Cardiac septum (tissue), 1 donor: ENCODE results near the gene SLC25A27. TPM values are rescaled to one million over a fixed set of nuclear protein-coding genes. Genes with fewer than 3 reads are reported as not detected.
"Not testable (repeated sequence)": the region's sequence is repeated elsewhere in the genome, so short reads cannot be mapped to it uniquely, and the experiment has no call there.

Experiments
- DNase-seq: peaks from one replicate; pipeline ENCODE4 v3.0.0-alpha.2; 2020; ENCODE audit warnings: low spot score
- intact Hi-C: fragments of 100-400 bp; cut with DNase I; formaldehyde crosslinking; loops from one replicate; pipeline ENCODE4 v1.14.0; 2022
- total RNA-seq: library from RNA; stranded (reverse); fragmentation: NEBNext Ultra II Directional; extraction: Animal tissue kit (Norgen Biotek cat#: 25700); gene quantifications from one replicate; pipeline ENCODE4 v1.2.1, GENCODE V29; 2021
- donor health status: DM: no; HTN: no; CAD: no.

Gene SLC25A27
- total RNA-seq, 1 donor from 2014 or later, result 25.6 TPM

- DNase-seq, intact Hi-C loops: not testable (repeated sequence)
Observed at GRCh38 chr6:46648108-46648507, 4.7 kb upstream of the SLC25A27 start.

- intact Hi-C loops, result no loop called here
- DNase-seq, result no peak
Observed at GRCh38 chr6:46648869-46649492, 3.8 kb upstream of the SLC25A27 start.

- intact Hi-C loops, result no loop called here
- DNase-seq, result no peak
Observed at GRCh38 chr6:46651006-46651405, 1.8 kb upstream of the SLC25A27 start.

GRCh38 chr6:46651816-46652215 lies 959 bp upstream of the SLC25A27 start:
- no peak for DNase-seq

GRCh38 chr6:46652232-46652602 lies 558 bp upstream of the SLC25A27 start:
- intact Hi-C loops, result no loop called here
- no peak for DNase-seq

More at GRCh38 chr6:46651816-46652215, 959 bp upstream of the SLC25A27 start:
- intact Hi-C loops, result no loop called here

- no peak for DNase-seq
- intact Hi-C loops, result no loop called here
Observed at GRCh38 chr6:46653439-46654195, 842 bp downstream of the SLC25A27 start.

GRCh38 chr6:46655803-46656202 lies 3.0 kb downstream of the SLC25A27 start:
- intact Hi-C loops, result no loop called here
- no peak for DNase-seq

GRCh38 chr6:46657642-46658041 lies 4.9 kb downstream of the SLC25A27 start:
- intact Hi-C loops, result no loop called here
- DNase-seq, result no peak

GRCh38 chr6:46661483-46661882 lies 8.7 kb downstream of the SLC25A27 start:
- no peak for DNase-seq
- intact Hi-C loops, result no loop called here

GRCh38 chr6:46667377-46667776 lies 14.6 kb downstream of the SLC25A27 start:
- intact Hi-C loops, result no loop called here

GRCh38 chr6:46674410-46674809 lies 21.6 kb downstream of the SLC25A27 start:
- DNase-seq, result no peak
- intact Hi-C loops, result no loop called here

More at GRCh38 chr6:46667377-46667776, 14.6 kb downstream of the SLC25A27 start:
- DNase-seq, result no peak

GRCh38 chr6:46676604-46677313 lies 24.0 kb downstream of the SLC25A27 start:
- DNase-seq, result no peak
- intact Hi-C loops, result no loop called here

GRCh38 chr6:46677314-46677654 lies 24.5 kb downstream of the SLC25A27 start:
- intact Hi-C loops, result no loop called here
- DNase-seq, result no peak

GRCh38 chr6:46684771-46685170 lies 32.0 kb downstream of the SLC25A27 start:
- intact Hi-C loops, result no loop called here

GRCh38 chr6:46687619-46688097 lies 34.9 kb downstream of the SLC25A27 start, which contains the start of gene TDRD6:
TDRD6 (plus strand) TSS chr6:46687885; CDS start chr6:46688129, 244 bp downstream.
- no peak for DNase-seq

More at GRCh38 chr6:46684771-46685170, 32.0 kb downstream of the SLC25A27 start:
- DNase-seq, result no peak

GRCh38 chr6:46688117-46688965 lies 35.6 kb downstream of the SLC25A27 start:
- DNase-seq, result no peak

More at GRCh38 chr6:46687619-46688097, 34.9 kb downstream of the SLC25A27 start, which contains the start of gene TDRD6:
- intact Hi-C loops, result no loop called here

GRCh38 chr6:46688966-46689335 lies 36.2 kb downstream of the SLC25A27 start:
- intact Hi-C loops, result no loop called here
- no peak for DNase-seq

More at GRCh38 chr6:46688117-46688965, 35.6 kb downstream of the SLC25A27 start:
- intact Hi-C loops, result no loop called here

- intact Hi-C loops, result no loop called here
- DNase-seq, result no peak
Observed at GRCh38 chr6:46689657-46690056, 36.9 kb downstream of the SLC25A27 start.

GRCh38 chr6:46690141-46690755 lies 37.5 kb downstream of the SLC25A27 start:
- DNase-seq, result no peak
- intact Hi-C loops, result no loop called here
